ENCODE measurements around the gene HTT. TPM values are rescaled to one million over a fixed set of nuclear protein-coding genes. Genes with fewer than 3 reads are reported as not detected.

HTT gene
- polyA plus RNA-seq, 3 donors = 1.8 to 27.1 (median 3.0) TPM

DNA sequence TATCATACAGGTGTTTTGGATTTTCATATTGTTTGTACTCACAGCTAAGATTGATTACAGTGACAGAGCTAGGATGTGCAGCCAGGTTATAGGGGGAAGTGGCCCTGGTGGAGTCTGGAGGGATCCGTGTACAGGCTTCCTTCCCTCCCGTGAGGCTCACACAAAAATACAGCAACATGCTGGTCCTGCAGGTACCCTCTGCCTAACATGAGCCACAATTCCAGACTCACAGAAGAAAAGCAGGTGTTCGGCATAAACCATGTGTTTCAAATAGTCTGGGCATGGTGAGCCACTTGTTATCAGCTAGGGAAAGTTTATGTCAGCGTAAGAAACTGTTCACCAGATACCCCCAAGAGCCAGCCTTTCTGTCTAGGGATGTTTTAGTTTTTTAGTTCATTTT is 82.9 kb downstream of the HTT start:
- H3K27ac ChIP-seq (ENCODE audit: low read depth in 1 of 2, low read length in 2 of 2) = no peak overlapping the region
- WGBS (ENCODE audit: insufficient coverage) = no CpG with 5 or more reads among the region's 4 CpGs
- H4K20me1 ChIP-seq (ENCODE audit: insufficient read depth, low read length) = no peaks in the 10 kb centered on the region
- no peaks in the 10 kb centered on the region for H3K27me3 ChIP-seq (ENCODE audit: control insufficient read depth in 2 of 2, insufficient read depth in 2 of 2, low read length in 2 of 2)
- no peak overlapping the region for H3K9ac ChIP-seq (ENCODE audit: insufficient read depth, low read length, poor library complexity, severe bottlenecking)
- no peak overlapping the region for H2AFZ ChIP-seq (ENCODE audit: insufficient read depth, low read depth, low read length, poor library complexity, severe bottlenecking)
- H3K27ac Mint-ChIP-seq = no peak overlapping the region
- H3K27me3 Mint-ChIP-seq (ENCODE audit: low read depth in 3 of 3) = no peaks in the 10 kb centered on the region
- H3K79me2 ChIP-seq (ENCODE audit: insufficient read depth, low read length) = no peaks in the 10 kb centered on the region
- no peaks in the 10 kb centered on the region for H3K4me1 ChIP-seq (ENCODE audit: control insufficient read depth in 1 of 2, insufficient read depth in 2 of 2, low read length in 2 of 2)
- peaks cover 73 to 97% of the 10 kb centered on the region in 2 donors for H3K36me3 ChIP-seq (replicated peaks in 1 of 2; ENCODE audit: control insufficient read depth in 1 of 2, insufficient read depth in 2 of 2, low read length in 2 of 2)
- peaks cover 3 to 13% (median 7%) of the 10 kb centered on the region in 7 donors for H3K9me3 Mint-ChIP-seq
- H3K4me2 ChIP-seq (replicated peaks; ENCODE audit: extremely low read depth, low read length, poor library complexity, severe bottlenecking) = no peak overlapping the region
- peaks cover 83 to 91% of the 10 kb centered on the region in 2 donors for H3K36me3 Mint-ChIP-seq
- no peak overlapping the region for H3K4me3 ChIP-seq (replicated peaks in 1 of 3; ENCODE audit: low read depth in 2 of 3, low read length in 3 of 3)
- H3K4me3 Mint-ChIP-seq = no peak overlapping the region
- intact Hi-C loops (cut with micrococcal nuclease) = no loop called here
- H3K4me1 Mint-ChIP-seq = peaks cover 4% of the 10 kb centered on the region
- no peak for DNase-seq
- TF ChIP-seq, protein P1, sequence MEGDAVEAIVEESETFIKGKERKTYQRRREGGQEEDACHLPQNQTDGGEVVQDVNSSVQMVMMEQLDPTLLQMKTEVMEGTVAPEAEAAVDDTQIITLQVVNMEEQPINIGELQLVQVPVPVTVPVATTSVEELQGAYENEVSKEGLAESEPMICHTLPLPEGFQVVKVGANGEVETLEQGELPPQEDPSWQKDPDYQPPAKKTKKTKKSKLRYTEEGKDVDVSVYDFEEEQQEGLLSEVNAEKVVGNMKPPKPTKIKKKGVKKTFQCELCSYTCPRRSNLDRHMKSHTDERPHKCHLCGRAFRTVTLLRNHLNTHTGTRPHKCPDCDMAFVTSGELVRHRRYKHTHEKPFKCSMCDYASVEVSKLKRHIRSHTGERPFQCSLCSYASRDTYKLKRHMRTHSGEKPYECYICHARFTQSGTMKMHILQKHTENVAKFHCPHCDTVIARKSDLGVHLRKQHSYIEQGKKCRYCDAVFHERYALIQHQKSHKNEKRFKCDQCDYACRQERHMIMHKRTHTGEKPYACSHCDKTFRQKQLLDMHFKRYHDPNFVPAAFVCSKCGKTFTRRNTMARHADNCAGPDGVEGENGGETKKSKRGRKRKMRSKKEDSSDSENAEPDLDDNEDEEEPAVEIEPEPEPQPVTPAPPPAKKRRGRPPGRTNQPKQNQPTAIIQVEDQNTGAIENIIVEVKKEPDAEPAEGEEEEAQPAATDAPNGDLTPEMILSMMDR (IDR thresholded peaks at IDR 0.05) = no peak
- no peaks in the 10 kb centered on the region for H3K9me3 ChIP-seq (replicated peaks in 1 of 2; ENCODE audit: control insufficient read depth in 1 of 2, insufficient read depth in 1 of 2, low read length in 2 of 2)

DNA sequence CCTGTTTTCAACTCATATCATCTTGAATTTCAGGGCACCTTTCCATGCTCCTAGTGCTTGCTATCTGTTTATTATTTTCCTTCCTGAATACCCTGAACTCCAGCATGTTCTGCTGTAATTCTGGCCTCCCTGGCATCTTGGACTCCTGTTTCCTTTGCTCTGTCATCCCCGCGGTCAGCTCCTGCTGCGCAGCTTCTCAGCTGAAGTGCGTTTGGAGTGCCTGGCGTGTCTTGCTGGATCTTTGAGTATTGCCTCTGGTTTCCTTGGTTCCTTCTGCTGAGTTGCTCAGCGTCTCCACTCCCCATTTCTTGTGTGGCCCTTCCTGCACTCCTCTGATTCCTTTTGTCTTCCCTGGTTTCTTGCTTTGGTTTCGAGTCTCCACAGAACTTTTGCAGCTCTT is 84.4 kb downstream of the HTT start:
- no peaks in the 10 kb centered on the region for H3K27me3 Mint-ChIP-seq (ENCODE audit: low read depth in 3 of 3)
- peaks cover 3 to 21% (median 17%) of the 10 kb centered on the region in 7 donors for H3K9me3 Mint-ChIP-seq
- WGBS (ENCODE audit: insufficient coverage) = 92% methylated on average over 7 of the region's 7 CpGs
- Histone ChIP-seq H2AFZ (ENCODE audit: insufficient read depth, low read depth, low read length, poor library complexity, severe bottlenecking) (no peak overlapping the region), H3K4me1 (ENCODE audit: control insufficient read depth in 1 of 2, insufficient read depth in 2 of 2, low read length in 2 of 2) (no peaks in the 10 kb centered on the region), H3K4me3 (replicated peaks in 1 of 3; ENCODE audit: low read depth in 2 of 3, low read length in 3 of 3) (no peak overlapping the region), H3K79me2 (ENCODE audit: insufficient read depth, low read length) (no peaks in the 10 kb centered on the region), H3K27me3 (ENCODE audit: control insufficient read depth in 2 of 2, insufficient read depth in 2 of 2, low read length in 2 of 2) (no peaks in the 10 kb centered on the region), H3K9ac (ENCODE audit: insufficient read depth, low read length, poor library complexity, severe bottlenecking) (no peak overlapping the region), H3K27ac (ENCODE audit: low read depth in 1 of 2, low read length in 2 of 2) (no peak overlapping the region), H3K36me3 (replicated peaks in 1 of 2; ENCODE audit: control insufficient read depth in 1 of 2, insufficient read depth in 2 of 2, low read length in 2 of 2) (peaks cover 61 to 96% of the 10 kb centered on the region in 2 donors), H3K4me2 (replicated peaks; ENCODE audit: extremely low read depth, low read length, poor library complexity, severe bottlenecking) (no peak overlapping the region), H4K20me1 (ENCODE audit: insufficient read depth, low read length) (no peaks in the 10 kb centered on the region), H3K9me3 (replicated peaks in 1 of 2; ENCODE audit: control insufficient read depth in 1 of 2, insufficient read depth in 1 of 2, low read length in 2 of 2) (no peaks in the 10 kb centered on the region)
- no peak overlapping the region for H3K4me3 Mint-ChIP-seq
- intact Hi-C loops (cut with micrococcal nuclease) = no loop called here
- TF ChIP-seq, protein P1 (IDR thresholded peaks at IDR 0.05) = no peak
- peaks cover 4% of the 10 kb centered on the region for H3K4me1 Mint-ChIP-seq
- no peak for DNase-seq
- peaks cover 86 to 91% of the 10 kb centered on the region in 2 donors for H3K36me3 Mint-ChIP-seq
- peak overlapping the region in 1 of 7 donors; percentile 16 for H3K27ac Mint-ChIP-seq
